WTC11 (cell line): Measurements from ENCODE around the gene KRT32. TPM values are rescaled to one million over a fixed set of nuclear protein-coding genes. Genes with fewer than 3 reads are reported as not detected.

ENCODE experiments used
- PRDM15 ChIP-seq: sonication (generic); formaldehyde crosslinking; IDR thresholded peaks from 2 replicates; pipeline ENCODE4 v1.8.0; 2022; ENCODE audit warnings: missing genetic modification reagents
- microRNA-seq: library from miRNA; unstranded; fragments of <30 nt; microRNA quantifications from one replicate; pipeline ENCODE4 v1.2.0, GENCODE V29; 2022; ENCODE audit warnings: borderline number of aligned reads
- total RNA-seq: library from RNA; stranded (reverse); gene quantifications from 3 replicates; pipeline ENCODE4 v1.2.3, GENCODE V29; 2021

Gene KRT32
- total RNA-seq, 1 experiment from 2014 or later, result not detected

DNA sequence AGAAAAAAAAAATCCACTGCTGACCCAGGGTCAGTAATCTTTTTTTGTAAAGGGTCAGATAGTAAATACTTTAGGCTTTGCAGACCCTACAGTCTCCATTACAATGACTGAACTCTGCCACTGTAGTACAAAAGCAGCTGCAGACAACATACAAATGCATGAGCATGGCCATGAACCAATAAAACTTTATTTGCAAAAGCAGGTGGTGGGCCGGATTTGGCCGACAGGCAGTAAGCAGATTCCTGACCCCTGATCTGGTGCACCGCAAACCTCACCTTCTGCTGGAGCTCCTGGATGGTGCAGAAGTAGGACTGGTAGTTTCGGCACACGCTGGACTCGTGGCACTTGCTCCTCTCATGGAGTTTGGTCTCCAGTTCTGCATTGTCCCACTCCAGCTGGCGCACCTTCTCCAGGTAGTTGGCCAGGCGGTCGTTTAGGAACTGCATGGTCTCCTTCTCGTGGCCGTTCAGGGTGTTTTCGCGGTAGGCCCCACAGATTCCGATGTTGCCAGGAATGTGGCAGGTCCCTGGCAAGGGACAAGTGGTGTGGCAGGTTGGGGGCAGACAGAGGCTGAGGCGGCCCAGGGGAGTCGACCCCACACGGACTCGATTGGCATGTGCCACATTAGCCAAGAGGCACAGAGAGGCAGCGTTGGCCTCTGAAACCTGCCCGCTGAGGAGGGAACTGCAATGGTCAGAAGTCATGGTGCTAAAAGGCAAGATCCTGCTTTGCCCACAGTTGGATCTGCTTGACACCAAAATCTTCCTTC, 55.9 kb downstream of the KRT32 start (continued):
- TF ChIP-seq PRDM15, result no peak

Small RNA genes lying within 50 kb of the gene (microRNA-seq; reads per million reads assigned to microRNA genes)
- gene MIR6510, result not detected

Other genes starting within 250 kb of the KRT32 start
- gene KRTAP9-2, start 240.7 kb downstream of the KRT32 start, total RNA-seq, result not detected in 3 replicates
- gene KRTAP9-3, start 234.9 kb downstream of the KRT32 start, total RNA-seq, result not detected in 3 replicates
- gene KRTAP9-8, start 229.4 kb downstream of the KRT32 start, total RNA-seq, result not detected in 3 replicates
- gene KRTAP9-4, start 217.7 kb downstream of the KRT32 start, total RNA-seq, result not detected in 3 replicates
- not detected in 3 replicates for gene KRTAP9-9, start 212.0 kb downstream of the KRT32 start, total RNA-seq
- gene KRTAP9-6, start 202.0 kb downstream of the KRT32 start, total RNA-seq, result not detected in 3 replicates
- gene KRTAP9-7, start 191.7 kb downstream of the KRT32 start, total RNA-seq, result not detected in 3 replicates
- gene KRTAP29-1, start 164.5 kb downstream of the KRT32 start, total RNA-seq, result not detected in 3 replicates
- gene KRTAP16-1, start 158.1 kb downstream of the KRT32 start, total RNA-seq, result not detected in 3 replicates
- not detected in 3 replicates for gene KRTAP17-1, start 151.7 kb downstream of the KRT32 start, total RNA-seq
- not detected in 3 replicates for gene KRT33A, start 116.6 kb downstream of the KRT32 start, total RNA-seq
- not detected in 3 replicates for gene KRT33B, start 97.6 kb downstream of the KRT32 start, total RNA-seq
- gene KRT34, start 85.1 kb downstream of the KRT32 start, total RNA-seq, result not detected in 3 replicates
- not detected in 3 replicates for gene KRT31, start 69.8 kb downstream of the KRT32 start, total RNA-seq
- not detected in 3 replicates for gene KRT37, start 42.8 kb downstream of the KRT32 start, total RNA-seq
- gene KRT38, start 26.4 kb downstream of the KRT32 start, total RNA-seq, result not detected in 3 replicates
- not detected in 3 replicates for gene KRT35, start 13.8 kb upstream of the KRT32 start, total RNA-seq
- gene KRT36, start 22.5 kb upstream of the KRT32 start, total RNA-seq, result not detected in 3 replicates
- gene KRT13, start 38.2 kb upstream of the KRT32 start, total RNA-seq, result not detected in 3 replicates
- 0.34 to 0.55 TPM (median 0.37 TPM) in 3 replicates for gene KRT15, start 51.5 kb upstream of the KRT32 start, total RNA-seq
- 110 to 130 TPM (median 124 TPM) in 3 replicates for gene KRT19, start 60.9 kb upstream of the KRT32 start, total RNA-seq
- not detected in 3 replicates for gene KRT9, start 104.7 kb upstream of the KRT32 start, total RNA-seq
- gene KRT14, start 119.5 kb upstream of the KRT32 start, total RNA-seq, result not detected in 3 replicates
- gene KRT16, start 145.4 kb upstream of the KRT32 start, total RNA-seq, result not detected in 3 replicates
- gene KRT17, start 157.2 kb upstream of the KRT32 start, total RNA-seq, result 0.53 to 1.5 TPM (median 0.92 TPM) in 3 replicates
- gene EIF1, start 221.5 kb upstream of the KRT32 start, total RNA-seq, result 466 to 481 TPM (median 475 TPM) in 3 replicates
- gene GAST, start 244.9 kb upstream of the KRT32 start, total RNA-seq, result not detected in 3 replicates